Measurements from ENCODE around the gene ADAMTS14.

ADAMTS14 gene

DNA sequence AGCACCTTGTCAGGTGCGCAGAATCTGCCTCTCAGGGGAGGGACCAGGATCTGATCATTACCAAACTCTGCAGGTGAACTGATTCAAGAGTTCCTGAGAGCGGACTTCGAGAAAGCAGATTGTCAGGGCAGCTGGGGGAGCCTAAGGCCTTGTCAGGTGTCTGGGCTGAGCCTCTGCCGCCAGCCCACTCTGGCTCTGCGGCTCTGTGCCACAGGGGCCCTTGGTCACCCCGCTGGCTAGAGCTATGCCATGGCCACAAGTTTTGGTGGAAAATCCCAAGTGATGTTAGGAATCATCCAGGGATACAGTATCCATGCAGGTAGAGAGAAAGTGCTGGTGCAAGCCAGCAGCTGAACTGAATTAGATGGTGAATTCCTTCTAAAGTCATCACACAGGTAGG lies 4.2 kb downstream of the ADAMTS14 start:
- DNase-seq = no peak

DNA sequence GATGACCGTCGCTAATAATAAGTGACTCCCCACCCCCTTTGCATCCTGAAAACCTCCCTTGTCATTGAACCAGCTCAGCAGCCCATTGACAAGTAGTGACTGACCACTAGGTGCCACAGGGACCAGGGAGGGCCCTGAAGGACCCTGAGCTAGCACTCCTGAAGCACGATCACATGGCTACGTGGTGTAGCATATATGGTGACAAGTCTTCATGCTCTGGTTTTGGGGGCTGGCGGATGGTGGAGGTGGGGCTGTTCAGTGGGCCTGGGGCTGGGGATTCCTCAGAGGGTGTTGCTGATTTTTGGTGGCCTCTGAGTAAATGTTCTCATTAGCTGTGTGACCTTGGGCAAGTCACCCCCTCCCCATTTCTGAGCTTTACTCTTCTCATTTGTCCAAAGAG lies 4.7 kb downstream of the ADAMTS14 start:
- DNase-seq = no peak

DNA sequence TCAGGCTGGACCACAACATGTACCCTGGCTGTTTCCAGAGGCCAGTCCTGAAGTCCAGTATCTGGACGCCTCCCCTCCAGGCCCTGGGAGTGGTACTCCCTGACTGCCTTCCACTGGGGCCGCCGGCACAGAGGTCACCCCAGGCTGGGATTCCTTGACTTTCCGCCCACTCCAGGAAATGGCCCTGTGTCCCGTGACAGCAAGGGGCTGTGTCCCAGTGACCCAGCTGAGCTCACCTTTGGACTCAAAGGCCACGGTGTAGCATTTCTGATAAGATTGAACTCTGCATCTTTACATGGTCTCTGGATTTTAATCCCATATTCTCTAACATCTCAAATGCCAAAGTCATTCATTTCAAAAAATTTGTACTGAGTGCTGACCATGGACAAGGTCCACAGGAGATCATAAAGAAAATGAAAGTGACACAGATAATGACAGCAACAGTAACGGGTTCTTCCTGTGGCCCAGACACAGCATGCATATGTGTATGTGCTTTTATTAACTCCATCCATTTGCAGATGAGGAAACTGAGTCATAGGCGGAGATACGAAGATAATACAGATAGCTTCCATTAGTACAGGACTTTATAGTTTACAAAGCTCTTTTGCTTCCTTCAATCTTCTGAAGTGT lies 5.4 kb downstream of the ADAMTS14 start:
- no peak for DNase-seq

DNA sequence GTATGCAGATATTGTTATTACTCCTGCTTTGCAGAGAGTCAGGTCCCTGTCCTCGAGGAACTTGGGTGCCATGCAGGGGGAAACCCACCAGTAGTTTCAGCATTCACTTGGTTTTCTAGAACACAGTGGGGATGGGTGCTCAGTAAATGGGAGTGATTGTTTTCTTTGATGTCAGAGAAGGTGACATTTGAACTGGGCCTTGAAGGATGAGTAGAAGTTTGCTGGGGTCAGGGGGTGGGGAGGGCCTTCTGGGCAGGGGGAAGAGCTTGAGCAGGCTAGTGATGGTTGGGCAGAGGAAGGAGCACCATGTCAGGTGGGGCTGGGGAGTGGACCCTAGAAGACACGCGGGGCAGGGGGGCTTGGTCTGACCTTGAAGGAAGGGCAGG lies 5.9 kb downstream of the ADAMTS14 start:
- DNase-seq = no peak

DNA sequence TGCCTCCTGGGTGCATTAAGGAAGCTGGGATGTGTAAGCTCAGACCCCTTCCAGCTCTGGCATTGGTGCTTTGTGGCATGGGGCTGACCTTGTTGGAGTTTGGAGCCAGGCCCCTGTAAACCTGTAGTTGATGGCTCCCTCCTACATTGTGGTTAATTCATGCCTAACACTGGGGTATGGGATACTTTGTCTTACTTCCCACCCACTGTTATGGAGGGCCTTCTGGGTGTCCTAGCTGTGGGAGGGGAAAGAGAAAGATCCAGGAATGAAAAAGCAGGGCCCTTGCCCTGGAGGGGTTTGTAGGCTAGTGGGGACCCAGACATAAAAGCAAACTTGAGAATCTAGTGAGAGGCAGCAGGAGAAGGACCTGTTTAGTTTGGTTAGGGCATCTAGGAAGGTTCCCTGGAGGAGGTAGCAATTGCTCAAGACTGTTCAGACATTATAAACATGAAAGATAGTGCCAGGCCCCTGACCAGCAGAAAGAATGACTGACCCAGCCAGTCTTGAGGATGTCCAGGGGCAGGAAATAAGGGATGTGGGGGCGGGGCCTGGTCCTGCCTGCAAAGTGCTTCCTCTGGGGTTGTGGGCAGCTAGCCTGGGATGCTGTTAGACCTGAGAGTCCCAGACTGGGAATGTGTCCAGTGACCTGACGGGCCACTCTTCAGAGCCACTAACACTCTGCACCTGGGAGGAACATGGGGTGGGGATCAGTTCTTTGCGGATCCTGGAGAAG lies 6.6 kb downstream of the ADAMTS14 start:
- DNase-seq = no peak

DNA sequence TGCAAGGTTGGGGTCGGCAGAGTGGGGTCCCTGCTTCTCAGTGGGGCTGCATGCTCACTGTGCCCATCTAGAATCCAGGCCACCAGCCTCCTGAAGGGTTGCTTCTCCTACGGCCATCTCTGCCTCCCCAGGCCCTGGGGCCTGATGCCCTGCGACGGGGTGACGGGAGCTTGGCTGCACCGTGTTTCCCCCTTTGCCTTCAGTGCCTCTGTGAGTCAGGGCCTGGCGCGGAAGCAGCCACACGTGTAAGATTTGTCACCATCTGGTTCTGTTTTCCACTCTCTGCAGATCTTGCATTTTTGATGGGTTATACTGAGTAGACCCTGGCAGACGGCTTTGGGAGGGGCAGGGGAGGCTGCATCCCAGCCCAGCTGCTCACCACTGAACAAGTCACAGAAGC lies 7.2 kb downstream of the ADAMTS14 start:
- no peak for DNase-seq

DNA sequence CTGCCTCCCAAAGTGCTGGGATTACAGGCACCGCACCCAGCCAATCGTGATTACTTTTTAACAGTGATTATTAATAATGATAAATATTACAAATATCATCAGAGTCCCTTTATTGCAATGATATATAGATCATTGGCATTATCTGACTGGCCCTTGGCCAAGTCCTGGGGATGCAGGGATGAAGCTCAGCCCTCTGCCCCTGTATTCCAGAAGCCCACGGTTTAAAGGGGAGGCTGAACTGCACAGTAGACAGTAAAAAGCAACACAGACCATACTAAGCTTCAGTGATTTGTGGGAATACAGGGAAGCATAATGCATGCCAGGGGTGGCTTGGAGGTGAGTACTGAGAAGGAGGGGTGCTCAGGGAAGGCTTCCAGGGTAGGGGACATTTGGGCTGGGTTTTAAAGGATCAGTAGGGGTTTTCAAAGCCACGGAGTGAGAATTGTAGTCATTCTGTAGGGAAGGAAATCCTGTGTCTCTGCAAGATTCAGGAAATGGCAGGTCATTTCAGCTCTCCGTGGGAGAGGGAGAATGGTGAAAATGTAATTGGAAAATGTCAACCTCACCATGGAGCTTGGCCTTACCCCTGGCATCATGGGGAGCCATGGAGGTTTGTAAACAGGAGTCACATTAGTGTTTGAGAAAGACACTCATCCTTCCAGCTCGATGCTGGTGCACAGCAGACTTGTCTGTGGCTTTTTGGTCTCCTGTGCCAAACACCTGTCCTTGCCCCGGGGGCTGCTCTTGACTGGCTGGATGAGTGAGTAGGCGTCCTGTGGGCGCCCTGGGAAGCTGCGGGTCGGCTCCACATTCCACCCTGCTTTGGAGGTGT lies 8.8 kb downstream of the ADAMTS14 start:
- no peak for DNase-seq

DNA sequence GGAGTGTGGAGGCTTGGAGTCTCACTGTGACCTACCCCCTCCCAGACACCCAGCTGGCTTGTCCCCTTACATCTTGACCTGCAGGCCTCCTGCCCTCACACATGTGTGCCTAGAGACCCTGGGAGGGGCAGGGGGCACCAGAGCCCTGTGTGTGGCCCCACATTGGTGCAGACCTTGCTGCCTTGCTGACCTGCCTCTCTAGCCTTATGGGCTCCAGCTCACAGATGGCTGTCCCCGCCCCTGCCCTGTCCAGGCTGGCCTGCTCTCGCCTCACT lies 9.4 kb downstream of the ADAMTS14 start:
- DNase-seq = no peak

DNA sequence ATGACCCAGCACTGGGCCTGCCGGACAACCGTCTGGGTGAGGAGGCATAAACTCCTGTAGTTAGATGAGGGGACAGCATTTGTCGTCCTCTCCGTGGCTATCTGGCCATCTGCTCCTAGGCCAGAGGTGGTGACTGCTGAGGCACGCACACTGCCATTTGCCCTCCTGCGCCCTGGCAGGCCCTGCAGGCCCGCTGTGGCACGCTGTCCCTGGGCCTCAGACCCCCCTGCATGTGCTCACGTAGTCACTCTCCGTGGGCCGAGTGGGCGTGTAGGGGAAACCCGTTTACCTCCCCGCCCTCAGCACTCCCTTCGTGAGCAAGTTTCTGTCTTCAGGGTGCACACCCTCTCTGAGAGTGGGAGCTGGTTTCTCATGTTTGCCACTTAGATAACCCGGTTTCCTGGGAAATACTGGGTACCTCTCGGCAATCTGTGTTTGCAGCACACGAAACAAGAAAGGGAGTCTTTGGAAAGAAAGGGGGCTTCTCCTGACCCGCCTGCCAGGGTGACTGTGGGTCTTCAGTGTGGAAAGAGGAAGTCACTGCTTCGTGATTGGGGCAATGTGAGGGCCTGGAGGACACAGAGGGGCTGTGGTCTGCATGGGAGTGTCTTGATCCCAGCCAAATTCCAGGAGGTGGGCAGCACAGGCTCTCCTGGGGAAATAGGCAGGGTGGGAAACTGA lies 10.8 kb downstream of the ADAMTS14 start:
- no peak for DNase-seq

DNA sequence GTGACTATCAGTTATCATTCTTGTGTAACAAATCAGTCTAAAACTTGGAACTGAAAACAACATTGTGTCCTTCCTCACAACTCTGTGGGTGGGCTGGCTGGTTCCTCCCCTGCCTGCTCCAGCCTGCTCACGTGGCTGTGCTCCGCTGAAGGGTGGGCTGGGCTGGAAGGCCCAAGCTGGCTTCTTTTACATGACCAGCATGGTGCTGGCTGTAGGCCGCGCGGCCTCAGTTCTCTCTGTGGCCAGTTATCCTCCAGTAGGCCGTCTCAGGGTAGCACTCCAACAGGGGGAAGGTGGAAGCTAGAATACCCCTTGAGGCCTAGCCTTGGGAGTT lies 11.3 kb downstream of the ADAMTS14 start:
- no peak for DNase-seq

DNA sequence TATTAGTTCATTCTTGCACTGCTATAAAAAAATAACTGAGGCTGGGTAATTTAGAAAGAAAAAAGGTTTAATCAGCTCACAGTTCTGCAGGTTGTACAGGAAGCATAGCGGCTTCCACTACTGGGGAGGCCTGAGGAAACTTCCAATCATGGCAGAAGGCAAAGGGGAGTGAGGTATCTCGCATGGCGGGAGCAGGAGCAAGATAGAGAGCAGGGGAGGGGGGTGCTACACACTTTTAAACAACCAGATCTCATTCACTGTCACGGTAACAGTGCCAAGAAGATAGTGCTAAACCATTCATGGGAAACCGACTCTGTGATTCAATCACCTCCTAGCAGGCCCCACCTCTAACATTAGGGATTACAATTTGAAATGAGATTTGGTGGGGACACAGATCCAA lies 11.6 kb downstream of the ADAMTS14 start:
- DNase-seq = no peak

DNA sequence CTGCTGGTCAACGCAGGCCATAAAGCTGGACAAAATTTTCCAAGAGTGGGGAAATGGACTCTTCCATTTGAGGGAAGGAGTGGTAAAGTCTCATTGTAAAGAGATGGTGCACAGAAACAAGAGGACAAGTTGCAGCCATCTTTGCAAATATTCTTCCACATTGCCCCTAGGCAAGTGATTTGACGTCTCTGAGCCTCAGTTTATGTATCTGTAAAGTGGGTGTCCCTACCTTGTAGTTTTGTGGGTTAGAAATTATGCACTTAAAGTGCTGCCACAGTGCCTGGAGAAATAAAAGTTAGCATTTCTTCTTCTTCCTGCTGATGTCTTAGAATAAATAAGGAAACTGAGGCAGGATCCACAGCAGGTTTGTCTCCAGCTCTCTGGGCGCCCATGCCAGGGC lies 12.1 kb downstream of the ADAMTS14 start:
- no peak for DNase-seq

DNA sequence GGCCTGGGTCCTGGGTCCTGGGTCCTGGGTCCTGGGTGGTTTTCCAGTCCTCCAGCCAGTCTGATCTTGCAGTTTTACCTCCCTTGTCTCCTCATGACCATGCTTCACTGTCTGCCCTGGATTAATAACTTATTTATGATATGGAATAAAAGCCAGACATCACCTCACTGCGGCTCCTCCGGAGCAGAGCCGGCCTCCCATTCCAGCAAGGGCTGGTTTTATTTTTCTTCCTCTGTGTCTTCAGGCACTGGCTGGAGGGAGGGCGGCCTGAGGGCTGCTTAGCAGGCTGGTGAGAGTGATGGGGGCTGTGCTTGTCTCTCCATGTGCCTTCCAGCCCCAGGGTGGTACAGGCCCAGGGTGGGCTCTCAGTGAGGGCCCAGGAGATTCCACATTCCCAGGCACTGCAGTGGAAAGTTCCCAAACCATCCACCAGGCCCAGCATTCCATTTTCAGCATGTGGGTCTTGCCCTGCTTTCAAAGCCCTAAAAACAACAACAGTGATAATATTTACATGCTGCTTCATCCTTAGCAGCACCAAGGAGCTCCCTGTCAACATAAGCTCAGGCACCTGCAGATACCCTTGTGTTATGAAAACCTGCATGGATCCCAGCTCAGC lies 12.6 kb downstream of the ADAMTS14 start:
- DNase-seq = no peak

DNA sequence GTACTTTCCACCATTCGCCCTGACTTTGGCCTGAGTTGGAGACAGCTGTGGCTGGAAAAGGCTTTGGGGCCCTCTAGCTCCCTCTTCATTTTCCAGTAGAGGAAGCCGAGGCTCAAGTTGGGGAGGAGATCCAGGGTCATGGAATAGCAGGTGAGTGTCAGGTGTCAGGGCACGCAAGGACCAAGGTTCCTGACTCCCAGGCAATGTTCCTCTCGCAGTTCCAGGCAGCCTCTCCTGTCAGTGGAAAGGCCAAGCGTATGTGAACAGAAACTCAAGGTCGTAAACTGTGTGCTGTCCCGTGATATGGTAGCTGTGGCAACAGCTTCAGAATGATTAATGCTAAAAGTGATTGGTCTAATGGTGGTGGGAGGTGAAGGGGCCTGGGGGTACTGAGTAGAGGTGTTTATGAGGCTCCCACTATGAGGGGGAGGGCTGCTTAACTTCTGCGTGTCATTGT lies 13.2 kb downstream of the ADAMTS14 start:
- DNase-seq = no peak

DNA sequence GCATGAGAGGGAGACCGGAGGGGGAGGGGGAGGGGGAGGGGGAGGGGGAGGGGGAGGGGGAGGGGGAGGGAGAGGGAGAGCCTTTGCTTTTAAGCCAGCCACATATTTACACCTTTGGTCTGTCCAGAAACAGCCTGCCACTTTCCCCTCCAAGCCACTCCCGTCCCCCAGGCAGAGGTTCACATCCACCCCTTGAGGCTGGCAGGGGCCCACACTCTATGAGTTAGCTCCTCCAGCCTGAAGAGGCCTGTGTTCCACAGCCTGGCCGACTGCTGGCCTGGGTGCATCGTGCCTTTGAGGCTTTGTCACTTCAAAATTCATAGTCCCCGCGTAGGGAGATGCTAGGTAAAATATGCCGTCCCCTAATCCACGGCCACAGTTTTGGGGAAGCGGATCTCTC lies 16.5 kb downstream of the ADAMTS14 start:
- DNase-seq = no peak

DNA sequence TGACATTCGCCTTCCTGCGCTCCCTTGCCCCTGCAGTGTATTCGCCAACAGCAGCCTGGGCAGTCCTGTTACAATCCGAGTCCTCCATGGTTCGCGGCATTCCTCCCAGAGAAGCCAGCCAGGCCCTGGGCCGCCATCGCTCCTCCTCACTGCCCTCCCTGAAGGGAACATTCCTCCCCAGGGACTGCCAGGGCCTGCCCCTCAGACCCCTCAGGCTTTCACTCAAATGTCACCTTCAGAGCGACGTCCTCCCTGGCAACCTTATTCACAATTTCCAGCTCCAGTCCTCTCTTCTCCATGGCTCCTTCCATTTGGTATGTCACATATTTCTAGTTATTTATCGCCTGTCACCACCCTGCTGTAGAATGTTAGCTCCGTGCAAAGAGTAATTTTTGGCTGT lies 17.4 kb downstream of the ADAMTS14 start:
- no peak for DNase-seq

DNA sequence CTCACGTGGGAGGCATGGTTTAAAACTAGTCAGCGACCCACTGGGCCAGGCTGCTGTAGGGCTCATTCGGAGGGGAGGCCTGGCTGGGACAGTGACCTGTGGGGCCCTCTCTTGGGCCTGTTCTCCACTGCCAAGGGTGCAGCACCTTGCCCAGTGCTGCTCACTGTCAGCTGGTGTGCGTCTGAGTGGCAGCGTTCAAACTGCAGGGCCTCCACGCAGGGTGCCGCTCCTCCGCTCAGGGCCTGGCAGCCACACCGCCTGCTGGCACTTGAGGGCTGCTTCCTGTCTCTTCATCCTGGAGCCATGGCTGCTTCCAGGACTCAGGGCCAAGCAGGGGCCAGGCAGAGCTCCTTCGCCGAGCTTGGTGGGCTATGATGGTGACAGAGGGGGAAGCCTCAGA lies 18.3 kb downstream of the ADAMTS14 start:
- DNase-seq = no peak

DNA sequence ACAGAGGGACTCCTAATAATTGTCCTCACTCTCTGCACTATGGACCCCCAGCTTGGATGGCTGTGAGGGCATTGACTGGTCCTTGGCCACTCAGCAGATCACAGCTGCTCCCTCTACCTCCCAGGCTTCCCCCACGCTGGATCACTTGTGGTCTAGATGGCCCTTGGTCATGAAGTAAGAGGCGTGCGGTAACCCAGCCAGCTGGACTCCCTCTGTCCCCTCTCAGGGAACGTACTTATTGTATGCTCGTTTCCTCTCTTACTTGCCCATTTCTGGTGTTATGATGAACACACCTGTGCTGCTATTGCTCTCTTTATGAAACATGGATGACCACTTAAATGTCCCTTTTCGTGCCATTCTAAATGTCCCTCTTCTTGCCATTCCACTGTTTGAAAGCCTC lies 19.3 kb downstream of the ADAMTS14 start:
- no peak for DNase-seq

DNA sequence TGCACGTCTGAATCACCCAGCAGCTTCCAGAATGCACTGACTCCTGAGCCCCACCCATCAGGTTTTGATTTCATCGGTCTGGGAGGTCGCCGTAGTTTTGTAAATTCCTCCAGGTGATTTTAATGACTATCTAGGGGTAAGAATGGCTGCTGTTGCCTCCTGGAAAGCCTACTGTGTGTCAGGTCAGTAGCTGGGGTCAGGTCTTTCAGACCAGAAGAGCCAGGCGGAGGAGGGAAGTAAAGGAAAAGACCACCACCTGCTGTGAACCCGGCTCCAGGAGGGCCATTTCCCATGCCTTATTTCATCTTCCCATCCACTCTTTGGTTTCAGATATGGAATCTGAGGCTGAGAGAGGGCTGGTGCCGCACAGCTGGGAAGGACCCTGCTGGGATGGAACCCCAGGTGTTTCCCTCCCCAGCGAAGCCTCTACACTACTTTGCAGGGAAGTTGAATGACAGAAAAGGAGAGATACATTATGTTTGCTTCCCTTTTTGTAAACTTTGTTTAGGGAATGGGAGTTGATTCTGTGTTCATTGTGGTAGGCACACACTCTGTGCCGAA lies 19.8 kb downstream of the ADAMTS14 start:
- DNase-seq = no peak

DNA sequence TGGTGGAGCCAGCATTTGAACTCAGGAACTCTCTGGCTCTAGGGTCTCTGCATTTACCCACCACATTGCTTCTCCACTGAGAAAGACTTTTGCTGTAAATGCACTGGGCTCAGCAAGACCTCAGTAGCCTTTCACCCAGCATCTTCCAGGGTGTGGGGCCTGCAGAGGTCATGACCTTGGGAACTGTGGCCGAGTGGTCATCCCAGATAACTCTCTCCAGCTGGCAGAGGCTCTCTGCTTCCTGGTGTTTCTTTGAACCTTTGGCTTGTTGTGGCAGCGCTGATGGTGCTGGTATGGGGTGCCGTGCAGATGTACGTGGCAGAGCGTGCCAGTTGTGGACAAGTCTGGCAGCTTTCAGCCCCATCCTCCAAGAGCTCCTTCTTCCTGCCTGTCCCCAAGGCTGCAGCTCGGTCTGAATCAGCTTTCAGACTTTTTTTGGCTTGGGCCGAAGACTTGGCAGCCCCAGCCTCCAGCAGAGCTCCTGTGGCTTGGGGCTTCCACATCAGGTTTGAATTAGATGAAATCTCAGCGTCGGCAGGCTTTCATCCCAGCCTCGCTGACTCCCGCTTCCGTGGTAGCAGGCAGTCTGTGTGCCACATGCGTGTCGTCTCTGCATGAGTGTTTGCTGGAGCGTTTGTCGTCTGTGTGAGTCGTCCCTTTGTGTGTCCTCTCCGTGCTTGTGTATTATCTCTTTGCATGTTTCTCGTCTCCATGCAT lies 21.5 kb downstream of the ADAMTS14 start:
- no peak for DNase-seq

DNA sequence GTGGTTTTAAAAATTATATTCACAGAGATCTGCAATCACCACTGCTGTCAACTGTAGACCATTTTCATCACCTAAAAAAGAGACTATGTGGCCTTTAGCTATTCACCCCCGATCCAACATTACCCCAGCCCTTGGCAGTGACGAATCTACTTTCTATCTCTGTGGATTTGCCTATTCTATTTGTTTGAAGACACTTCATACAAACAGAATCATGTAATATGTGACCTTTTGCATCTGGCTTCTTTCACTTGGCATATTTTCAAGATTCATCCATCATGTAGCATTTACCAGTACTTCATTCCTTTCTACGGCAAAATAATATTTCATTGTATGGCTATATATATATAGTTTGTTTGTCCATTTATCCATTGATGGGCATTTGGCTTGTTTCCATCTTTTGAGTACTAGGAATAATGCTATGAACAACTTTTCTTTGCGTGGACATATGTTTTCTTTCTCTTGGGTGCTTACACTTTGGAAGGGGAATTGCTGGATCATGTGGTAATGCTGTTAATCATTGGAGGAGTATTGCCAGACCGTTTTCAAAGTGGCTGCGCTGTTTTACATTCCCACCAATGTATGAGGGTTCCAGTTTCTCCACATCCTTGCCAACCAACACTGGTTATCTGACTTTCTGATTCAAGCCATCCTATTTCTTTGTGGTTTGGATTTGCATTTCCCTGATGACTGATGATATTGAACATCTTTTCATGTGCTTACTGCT lies 22.3 kb downstream of the ADAMTS14 start:
- no peak for DNase-seq

Data from effector CD8-positive, alpha-beta T cell (primary cell).